ENCODE results near the gene SORL1. TPM values are rescaled to one million over a fixed set of nuclear protein-coding genes. Genes with fewer than 3 reads are reported as not detected.

SORL1 gene
- total RNA-seq, 4 donors from 2014 or later: 7.1 to 12.6 (median 10.6) TPM

DNA sequence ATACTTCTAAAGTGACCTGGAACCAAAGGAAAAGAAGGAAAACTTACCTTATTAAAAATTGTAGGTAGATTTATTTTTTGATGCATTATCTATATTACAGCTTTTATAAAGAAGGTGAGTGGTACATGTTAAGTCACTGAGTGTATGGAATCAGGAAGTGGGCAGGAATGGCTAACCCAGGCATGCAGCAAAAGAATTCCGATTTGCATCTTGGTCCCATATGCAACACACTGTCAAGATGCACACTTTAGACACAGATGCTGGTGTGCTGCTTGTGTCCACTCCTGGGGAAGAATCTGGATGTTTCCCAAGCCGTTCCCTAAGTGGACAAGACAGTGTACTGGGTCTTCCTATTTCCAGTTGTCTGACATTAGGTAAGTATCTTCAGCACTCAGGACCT is 100.5 kb downstream of the SORL1 start:
- no peaks in the 10 kb centered on the region for H3K4me1 ChIP-seq
- no peaks in the 10 kb centered on the region for H3K9me3 ChIP-seq
- no peak for ATAC-seq
- WGBS, 2 donors (ENCODE audit: low coverage in 1 of 2): 86 to 90% methylated on average over 2 of the region's 2 CpGs
- no peaks in the 10 kb centered on the region for H3K27me3 ChIP-seq
- no peak overlapping the region for H3K27ac ChIP-seq
- no peak for TF ChIP-seq POLR2A (IDR thresholded peaks at IDR 0.05)
- H3K36me3 ChIP-seq: peaks cover 0 to 30% of the 10 kb centered on the region in 2 donors
- H3K4me3 ChIP-seq: no peak overlapping the region

DNA sequence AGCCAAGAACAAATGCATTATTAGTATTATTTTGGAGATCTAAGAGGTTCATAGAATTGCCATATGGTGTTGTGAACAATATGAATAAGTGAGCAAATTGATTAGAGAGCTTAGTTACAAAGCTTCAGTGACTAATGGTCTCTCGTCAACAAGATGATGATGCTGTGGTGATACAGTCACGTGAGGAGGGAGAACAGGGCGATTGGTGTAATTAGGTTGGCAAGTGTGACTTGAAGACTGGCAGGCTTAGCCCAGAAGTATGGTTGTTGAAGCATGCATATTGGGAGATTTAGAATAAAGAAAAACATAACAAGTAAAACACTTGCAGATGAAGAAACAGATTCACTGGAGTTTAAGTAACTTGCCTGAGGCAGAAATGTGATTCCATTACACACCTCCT is 101.3 kb downstream of the SORL1 start:
- WGBS, 2 donors (ENCODE audit: low coverage in 1 of 2): 81% methylated on average over 3 of the region's 3 CpGs
- no peaks in the 10 kb centered on the region for H3K9me3 ChIP-seq
- no peaks in the 10 kb centered on the region for H3K4me1 ChIP-seq
- no peak for ATAC-seq
- no peak overlapping the region for H3K4me3 ChIP-seq
- H3K27me3 ChIP-seq: no peaks in the 10 kb centered on the region
- no peak for TF ChIP-seq POLR2AphosphoS5 (IDR thresholded peaks at IDR 0.05)
- TF ChIP-seq POLR2A (IDR thresholded peaks at IDR 0.05): no peak
- TF ChIP-seq, protein P1, sequence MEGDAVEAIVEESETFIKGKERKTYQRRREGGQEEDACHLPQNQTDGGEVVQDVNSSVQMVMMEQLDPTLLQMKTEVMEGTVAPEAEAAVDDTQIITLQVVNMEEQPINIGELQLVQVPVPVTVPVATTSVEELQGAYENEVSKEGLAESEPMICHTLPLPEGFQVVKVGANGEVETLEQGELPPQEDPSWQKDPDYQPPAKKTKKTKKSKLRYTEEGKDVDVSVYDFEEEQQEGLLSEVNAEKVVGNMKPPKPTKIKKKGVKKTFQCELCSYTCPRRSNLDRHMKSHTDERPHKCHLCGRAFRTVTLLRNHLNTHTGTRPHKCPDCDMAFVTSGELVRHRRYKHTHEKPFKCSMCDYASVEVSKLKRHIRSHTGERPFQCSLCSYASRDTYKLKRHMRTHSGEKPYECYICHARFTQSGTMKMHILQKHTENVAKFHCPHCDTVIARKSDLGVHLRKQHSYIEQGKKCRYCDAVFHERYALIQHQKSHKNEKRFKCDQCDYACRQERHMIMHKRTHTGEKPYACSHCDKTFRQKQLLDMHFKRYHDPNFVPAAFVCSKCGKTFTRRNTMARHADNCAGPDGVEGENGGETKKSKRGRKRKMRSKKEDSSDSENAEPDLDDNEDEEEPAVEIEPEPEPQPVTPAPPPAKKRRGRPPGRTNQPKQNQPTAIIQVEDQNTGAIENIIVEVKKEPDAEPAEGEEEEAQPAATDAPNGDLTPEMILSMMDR (IDR thresholded peaks at IDR 0.05): no peak
- TF ChIP-seq EP300 (IDR thresholded peaks at IDR 0.05): no peak
- H3K27ac ChIP-seq: no peak overlapping the region
- peaks cover 0 to 32% of the 10 kb centered on the region in 2 donors for H3K36me3 ChIP-seq

DNA sequence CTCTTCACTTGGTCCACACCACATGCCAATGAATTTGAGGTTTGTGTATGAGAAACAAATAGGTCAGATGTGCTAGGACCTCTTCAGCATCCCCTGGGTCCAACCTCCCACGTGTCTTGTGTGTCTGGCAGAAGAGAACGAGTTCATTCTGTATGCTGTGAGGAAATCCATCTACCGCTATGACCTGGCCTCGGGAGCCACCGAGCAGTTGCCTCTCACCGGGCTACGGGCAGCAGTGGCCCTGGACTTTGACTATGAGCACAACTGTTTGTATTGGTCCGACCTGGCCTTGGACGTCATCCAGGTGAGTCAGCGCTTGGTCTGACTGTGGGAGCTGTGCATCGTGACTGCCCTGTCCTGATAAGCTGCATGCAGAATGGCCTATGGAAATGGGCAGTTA is 101.7 kb downstream of the SORL1 start:
- H3K9me3 ChIP-seq: no peaks in the 10 kb centered on the region
- H3K27ac ChIP-seq: no peak overlapping the region
- 50 to 67% methylated on average over 2 to 11 of the region's 11 CpGs for WGBS, 2 donors (ENCODE audit: low coverage in 1 of 2)
- H3K4me1 ChIP-seq: no peaks in the 10 kb centered on the region
- peaks cover 0 to 37% of the 10 kb centered on the region in 2 donors for H3K36me3 ChIP-seq
- no peak for TF ChIP-seq POLR2A (IDR thresholded peaks at IDR 0.05)
- no peak for TF ChIP-seq EP300 (IDR thresholded peaks at IDR 0.05)
- TF ChIP-seq, protein P1 (IDR thresholded peaks at IDR 0.05): no peak
- TF ChIP-seq POLR2AphosphoS5 (IDR thresholded peaks at IDR 0.05): no peak
- no peak for ATAC-seq
- H3K4me3 ChIP-seq: no peak overlapping the region
- no peaks in the 10 kb centered on the region for H3K27me3 ChIP-seq

DNA sequence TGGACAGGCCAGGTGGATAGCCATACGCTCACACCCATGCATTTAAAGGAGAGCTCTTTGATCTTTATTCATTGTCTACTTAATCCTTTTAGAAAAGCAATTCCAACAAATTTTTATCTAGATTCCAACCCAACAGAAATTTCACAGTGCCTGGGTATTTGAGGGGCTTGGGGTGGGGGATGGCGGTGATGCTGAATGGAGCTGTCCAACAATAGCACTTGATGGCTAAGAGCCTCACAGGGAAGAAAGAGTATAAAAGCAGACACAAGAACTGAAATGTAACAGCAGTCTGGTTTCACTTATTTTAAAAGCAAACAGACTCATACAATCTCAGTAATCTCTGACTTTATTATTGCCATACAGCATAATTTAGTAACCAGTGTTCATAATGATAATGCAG is 102.4 kb downstream of the SORL1 start:
- no peak overlapping the region for H3K4me3 ChIP-seq
- no peaks in the 10 kb centered on the region for H3K4me1 ChIP-seq
- WGBS, 2 donors (ENCODE audit: low coverage in 1 of 2): 86 to 92% methylated on average over 2 of the region's 2 CpGs
- H3K9me3 ChIP-seq: no peaks in the 10 kb centered on the region
- H3K27ac ChIP-seq: no peak overlapping the region
- TF ChIP-seq EP300 (IDR thresholded peaks at IDR 0.05) (no peak), POLR2AphosphoS5 (IDR thresholded peaks at IDR 0.05) (no peak), POLR2A (IDR thresholded peaks at IDR 0.05) (no peak)
- TF ChIP-seq, protein P1 (IDR thresholded peaks at IDR 0.05): no peak
- peaks cover 0 to 44% of the 10 kb centered on the region in 2 donors for H3K36me3 ChIP-seq
- no peaks in the 10 kb centered on the region for H3K27me3 ChIP-seq
- no peak for ATAC-seq

DNA sequence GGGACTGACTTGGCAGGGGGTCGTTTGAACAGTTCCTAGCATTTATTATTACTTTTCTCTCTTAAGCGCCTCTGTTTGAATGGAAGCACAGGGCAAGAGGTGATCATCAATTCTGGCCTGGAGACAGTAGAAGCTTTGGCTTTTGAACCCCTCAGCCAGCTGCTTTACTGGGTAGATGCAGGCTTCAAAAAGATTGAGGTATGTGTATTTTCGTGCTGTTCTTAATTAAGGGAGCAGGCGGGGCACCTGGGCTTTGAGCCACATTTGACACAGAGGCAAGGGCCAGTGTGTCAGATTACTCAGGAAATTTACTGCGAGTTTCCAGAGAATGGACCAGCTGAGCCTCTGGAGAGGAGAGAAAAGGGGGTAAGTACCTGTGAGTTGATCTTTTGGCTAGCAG is 103.0 kb downstream of the SORL1 start:
- 35 to 36% methylated on average over 2 to 5 of the region's 5 CpGs for WGBS, 2 donors (ENCODE audit: low coverage in 1 of 2)
- Histone ChIP-seq H3K9me3 (no peaks in the 10 kb centered on the region), H3K27ac (no peak overlapping the region)

DNA sequence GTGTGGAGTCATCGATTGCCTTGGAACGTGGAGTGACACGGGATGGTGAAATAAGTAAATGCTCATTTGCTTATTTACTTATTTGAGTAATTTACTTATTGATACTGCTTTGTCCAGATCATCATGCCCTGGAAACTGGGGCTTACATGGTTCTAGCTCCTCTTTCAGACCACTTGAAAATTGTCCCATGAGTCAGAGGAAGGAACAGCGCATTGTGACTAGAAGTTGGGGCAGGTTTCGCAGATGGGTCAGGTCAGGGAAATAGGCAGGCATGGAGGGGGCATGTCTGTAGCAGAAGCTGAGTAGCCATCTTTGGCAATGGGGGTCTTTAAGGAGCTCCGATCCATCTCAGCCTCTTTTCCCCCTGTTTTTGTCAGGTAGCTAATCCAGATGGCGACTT is 104.8 kb downstream of the SORL1 start:
- no peak for ATAC-seq
- TF ChIP-seq EP300 (IDR thresholded peaks at IDR 0.05) (no peak), POLR2A (IDR thresholded peaks at IDR 0.05) (no peak), POLR2AphosphoS5 (IDR thresholded peaks at IDR 0.05) (no peak)
- TF ChIP-seq, protein P1 (IDR thresholded peaks at IDR 0.05): no peak
- H3K4me3 ChIP-seq: no peak overlapping the region
- H3K27me3 ChIP-seq: no peaks in the 10 kb centered on the region
- H3K36me3 ChIP-seq: peaks cover 0 to 54% of the 10 kb centered on the region in 2 donors
- H3K9me3 ChIP-seq: no peaks in the 10 kb centered on the region
- WGBS, 2 donors (ENCODE audit: low coverage in 1 of 2): 82 to 95% methylated on average over 5 to 6 of the region's 7 CpGs
- H3K27ac ChIP-seq: no peak overlapping the region
- H3K4me1 ChIP-seq: no peaks in the 10 kb centered on the region

More for the DNA sequence above, 103.0 kb downstream of the SORL1 start:
- no peaks in the 10 kb centered on the region for H3K4me1 ChIP-seq
- H3K4me3 ChIP-seq: no peak overlapping the region
- peaks cover 0 to 50% of the 10 kb centered on the region in 2 donors for H3K36me3 ChIP-seq
- no peak for TF ChIP-seq POLR2AphosphoS5 (IDR thresholded peaks at IDR 0.05)
- TF ChIP-seq EP300 (IDR thresholded peaks at IDR 0.05): no peak
- ATAC-seq: no peak
- H3K27me3 ChIP-seq: no peaks in the 10 kb centered on the region

Data from gastroesophageal sphincter (tissue), 4 donors.